ENCODE results near the gene METTL8.

DNA sequence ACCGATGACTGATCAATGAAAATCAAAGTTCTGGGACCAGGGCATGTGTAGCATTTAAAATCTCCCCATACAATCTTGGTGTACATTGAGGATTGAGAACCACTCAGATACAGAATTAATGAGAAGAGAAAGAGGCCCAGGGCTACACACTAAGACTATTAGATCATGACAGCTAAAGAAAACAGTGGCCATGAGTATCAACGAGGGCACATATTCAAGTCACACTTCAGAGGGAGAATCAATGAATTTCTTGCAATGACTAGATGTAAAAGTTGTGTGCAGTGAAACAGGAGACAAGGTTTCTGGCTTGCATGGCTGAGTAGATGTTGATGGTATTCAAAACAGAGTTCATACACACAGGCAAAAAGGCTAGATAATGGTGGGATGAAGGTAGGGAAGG is 29.1 kb downstream of the METTL8 start:
- TF ChIP-seq, protein P1, sequence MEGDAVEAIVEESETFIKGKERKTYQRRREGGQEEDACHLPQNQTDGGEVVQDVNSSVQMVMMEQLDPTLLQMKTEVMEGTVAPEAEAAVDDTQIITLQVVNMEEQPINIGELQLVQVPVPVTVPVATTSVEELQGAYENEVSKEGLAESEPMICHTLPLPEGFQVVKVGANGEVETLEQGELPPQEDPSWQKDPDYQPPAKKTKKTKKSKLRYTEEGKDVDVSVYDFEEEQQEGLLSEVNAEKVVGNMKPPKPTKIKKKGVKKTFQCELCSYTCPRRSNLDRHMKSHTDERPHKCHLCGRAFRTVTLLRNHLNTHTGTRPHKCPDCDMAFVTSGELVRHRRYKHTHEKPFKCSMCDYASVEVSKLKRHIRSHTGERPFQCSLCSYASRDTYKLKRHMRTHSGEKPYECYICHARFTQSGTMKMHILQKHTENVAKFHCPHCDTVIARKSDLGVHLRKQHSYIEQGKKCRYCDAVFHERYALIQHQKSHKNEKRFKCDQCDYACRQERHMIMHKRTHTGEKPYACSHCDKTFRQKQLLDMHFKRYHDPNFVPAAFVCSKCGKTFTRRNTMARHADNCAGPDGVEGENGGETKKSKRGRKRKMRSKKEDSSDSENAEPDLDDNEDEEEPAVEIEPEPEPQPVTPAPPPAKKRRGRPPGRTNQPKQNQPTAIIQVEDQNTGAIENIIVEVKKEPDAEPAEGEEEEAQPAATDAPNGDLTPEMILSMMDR (IDR thresholded peaks at IDR 0.05), result no peak
- TF ChIP-seq TCF7L2 (IDR thresholded peaks at IDR 0.05; ENCODE audit: low read depth, low read length), result no peak
- TF ChIP-seq, protein P2, sequence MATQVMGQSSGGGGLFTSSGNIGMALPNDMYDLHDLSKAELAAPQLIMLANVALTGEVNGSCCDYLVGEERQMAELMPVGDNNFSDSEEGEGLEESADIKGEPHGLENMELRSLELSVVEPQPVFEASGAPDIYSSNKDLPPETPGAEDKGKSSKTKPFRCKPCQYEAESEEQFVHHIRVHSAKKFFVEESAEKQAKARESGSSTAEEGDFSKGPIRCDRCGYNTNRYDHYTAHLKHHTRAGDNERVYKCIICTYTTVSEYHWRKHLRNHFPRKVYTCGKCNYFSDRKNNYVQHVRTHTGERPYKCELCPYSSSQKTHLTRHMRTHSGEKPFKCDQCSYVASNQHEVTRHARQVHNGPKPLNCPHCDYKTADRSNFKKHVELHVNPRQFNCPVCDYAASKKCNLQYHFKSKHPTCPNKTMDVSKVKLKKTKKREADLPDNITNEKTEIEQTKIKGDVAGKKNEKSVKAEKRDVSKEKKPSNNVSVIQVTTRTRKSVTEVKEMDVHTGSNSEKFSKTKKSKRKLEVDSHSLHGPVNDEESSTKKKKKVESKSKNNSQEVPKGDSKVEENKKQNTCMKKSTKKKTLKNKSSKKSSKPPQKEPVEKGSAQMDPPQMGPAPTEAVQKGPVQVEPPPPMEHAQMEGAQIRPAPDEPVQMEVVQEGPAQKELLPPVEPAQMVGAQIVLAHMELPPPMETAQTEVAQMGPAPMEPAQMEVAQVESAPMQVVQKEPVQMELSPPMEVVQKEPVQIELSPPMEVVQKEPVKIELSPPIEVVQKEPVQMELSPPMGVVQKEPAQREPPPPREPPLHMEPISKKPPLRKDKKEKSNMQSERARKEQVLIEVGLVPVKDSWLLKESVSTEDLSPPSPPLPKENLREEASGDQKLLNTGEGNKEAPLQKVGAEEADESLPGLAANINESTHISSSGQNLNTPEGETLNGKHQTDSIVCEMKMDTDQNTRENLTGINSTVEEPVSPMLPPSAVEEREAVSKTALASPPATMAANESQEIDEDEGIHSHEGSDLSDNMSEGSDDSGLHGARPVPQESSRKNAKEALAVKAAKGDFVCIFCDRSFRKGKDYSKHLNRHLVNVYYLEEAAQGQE (IDR thresholded peaks at IDR 0.05; ENCODE audit: insufficient read depth in 1 of 2, low read depth in 2 of 2, low read length in 1 of 2), result no peak
- TF ChIP-seq POLR2AphosphoS5 (IDR thresholded peaks at IDR 0.05; ENCODE audit: low read depth, low read length), result no peak
